T-helper 22 cell (primary cell): Measurements from ENCODE around the gene ANKH.
"Not testable (repeated sequence)": the region's sequence is repeated elsewhere in the genome, so short reads cannot be mapped to it uniquely, and the experiment has no call there.

ENCODE experiments used
- DNase-seq: peaks from one replicate; pipeline ENCODE4 v3.0.0-alpha.2; 2020; ENCODE audit warnings: low read depth

ANKH gene

DNA sequence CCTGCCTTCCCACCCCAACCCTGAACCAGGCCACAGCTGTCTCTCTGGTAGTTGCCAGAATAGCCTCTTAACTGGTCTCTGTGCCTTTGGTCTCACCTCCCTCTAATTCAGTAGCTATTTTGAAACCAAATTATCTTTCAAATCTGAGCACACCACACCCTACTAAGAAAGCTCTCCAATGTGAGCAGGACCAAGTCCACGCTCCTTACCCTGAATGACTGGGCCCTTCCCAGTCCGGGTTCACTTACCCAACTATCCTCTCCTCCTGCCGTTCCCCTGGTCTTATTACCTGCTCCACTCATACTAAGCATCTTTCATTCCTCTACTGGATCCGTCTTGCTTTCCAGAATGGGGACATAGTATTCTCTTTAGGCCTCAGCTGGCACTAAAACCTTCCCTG lies 16.8 kb downstream of the ANKH start:
- no peak for DNase-seq

DNA sequence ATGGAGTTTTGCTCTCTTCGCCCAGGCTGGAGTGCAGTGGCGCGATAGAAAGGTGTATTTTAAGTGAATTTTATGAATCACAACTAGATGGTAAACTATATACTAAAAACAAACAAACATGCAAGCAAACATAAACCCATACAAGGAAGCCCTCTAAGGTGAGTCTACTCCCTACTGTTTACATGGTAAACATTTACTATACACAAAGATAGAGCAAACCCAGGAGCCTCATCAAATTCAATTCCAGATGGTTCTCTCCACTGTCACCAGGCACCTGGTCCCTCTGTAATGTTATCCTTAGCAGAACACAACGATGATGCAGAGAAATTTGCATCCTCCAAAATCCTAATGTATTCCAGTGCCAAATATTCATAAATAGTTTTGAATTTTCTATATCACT lies 17.9 kb downstream of the ANKH start:
- DNase-seq = no peak

DNA sequence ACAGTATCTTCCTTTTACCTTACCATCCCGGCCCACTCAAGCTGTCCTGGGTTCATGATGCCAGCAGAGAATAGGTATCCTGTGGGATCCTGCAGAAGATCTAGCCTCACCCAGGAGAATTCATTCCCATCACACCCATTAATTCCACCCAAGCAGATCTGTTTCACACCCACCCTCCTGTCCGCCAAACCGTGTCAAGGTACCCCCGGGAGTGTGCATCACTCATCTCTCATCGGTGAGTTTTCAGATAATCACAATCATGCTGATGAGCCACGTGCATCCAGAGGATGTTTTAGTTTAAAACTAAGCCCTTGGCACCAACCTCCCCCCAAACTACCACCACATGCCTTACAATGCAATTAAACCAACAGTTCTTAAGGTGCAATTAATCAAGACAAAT lies 18.8 kb downstream of the ANKH start:
- DNase-seq = no peak

DNA sequence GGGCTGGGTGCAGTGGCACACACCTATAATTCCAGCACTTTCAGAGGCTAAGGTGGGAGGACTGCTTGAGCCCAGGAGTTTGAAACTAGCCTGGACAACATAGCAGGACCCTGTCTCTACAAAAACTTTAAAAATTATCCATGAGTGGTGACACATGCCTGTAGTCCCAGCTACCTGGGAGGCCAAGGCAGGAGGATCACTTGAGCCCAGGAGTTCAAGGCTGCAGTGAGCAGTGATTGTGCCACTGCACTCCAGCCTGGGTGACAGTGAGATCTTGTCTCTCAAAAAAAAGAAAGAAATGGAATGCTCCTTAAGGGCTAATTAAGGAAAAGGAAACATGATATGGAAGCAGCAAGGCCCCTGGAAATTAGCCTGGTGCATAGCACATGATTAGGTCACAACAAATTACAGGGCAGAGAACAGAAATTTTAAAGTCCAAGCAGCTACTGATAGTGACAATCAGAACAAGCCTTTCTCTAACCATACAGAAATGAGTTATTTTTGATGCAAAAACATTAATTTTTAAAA lies 19.5 kb downstream of the ANKH start:
- DNase-seq = no peak

DNA sequence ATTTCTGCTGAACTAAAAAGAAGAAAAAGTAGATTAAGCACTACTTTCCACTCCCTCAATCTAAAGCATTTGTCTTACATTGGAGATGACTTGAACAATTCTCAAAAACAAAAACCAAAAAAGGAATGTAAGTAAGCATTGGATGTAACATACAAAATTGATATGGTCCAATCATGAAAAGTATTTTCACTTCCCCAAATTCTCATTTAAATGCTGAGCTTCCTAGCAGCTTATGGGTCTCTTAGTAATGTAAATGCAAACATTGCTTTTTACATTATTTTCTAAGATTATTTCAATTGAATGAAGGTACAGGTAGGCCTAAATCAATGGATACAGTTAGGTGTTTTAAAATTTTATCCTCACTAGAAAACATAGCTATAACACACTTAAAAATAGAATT lies 20.0 kb downstream of the ANKH start:
- DNase-seq = no peak

DNA sequence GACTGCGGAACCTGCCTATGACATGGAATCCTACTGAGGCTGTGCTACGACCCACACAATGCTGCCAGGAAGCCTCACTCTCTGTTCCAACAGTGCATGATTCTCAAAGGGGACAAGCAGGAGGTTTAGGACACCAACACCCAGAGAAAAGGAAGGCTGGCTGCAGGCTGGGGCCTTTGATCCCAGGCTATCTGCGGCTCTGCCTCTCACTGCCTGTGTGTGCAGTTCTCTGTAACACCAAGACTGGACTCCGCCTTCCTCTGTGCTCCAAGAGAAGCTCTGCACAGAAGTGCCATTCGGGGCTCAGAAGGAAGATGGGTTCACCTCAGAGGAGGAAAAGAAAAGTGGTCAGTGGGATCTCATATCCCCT lies 20.5 kb downstream of the ANKH start:
- DNase-seq = no peak

DNA sequence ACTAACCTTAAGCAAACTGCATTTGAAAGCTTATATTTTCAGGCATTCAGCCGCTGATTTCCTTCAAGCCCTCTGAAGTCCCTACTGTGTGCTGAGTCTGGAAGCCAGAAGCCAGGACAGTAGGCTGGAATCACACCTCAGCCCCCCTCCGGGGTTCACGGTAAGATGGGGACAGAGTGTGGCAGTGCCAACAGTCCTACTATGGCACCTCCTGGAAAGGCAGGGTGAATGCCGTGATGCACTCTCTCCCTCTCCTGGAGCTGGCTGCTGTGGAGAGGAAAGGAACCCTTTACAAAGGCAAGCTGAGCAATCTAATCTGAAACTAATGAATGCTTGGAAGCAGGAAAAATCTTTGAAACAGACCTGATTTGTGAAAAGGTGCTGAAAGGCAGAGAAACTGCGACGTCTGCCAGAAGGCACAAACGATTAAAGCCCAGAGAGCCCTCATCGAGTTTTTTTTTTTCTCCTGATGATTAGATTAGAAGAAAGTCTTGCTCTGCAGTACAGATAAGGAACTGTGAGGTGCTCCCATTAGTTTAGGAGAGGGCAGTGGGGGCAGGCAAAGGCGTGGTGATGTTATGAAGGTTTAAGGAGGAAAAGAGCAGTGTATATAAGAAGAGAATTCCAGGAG lies 21.0 kb downstream of the ANKH start:
- DNase-seq = no peak

DNA sequence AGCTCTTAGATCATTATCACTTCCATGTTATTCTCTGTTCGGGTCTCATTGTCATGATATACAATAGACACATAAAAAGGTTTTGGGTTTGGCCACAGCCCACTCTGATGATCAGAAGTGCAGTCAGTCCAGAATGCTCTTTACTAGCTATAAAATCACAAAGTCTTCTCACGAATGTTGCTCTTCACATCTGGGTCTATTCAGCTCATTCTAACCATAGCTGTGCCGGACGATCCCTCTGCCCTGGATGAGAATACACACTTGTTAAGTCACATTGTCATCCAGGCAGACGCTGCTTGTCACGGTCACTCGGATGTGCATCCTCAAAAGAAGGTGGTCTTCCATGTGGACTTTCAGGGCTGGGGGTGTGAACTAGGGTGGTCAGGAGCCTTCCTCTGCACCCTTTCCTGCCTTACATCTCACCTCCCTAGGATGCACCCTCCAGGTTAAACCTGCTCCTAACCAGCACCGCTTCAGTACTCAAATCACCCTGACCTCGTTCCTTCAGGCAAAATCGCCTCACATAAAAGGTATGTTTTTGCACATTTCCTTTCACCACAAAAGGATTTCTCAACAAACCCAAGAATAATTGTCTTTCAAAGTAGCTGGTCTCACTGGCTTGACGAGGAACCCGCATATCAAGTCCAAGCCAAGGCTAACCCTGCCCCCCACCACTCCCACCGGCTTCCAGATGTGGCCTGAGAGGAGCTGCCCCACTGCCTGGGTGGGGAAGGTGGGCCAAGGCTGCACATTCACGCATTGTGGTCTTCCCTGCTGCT lies 21.9 kb downstream of the ANKH start:
- DNase-seq = no peak

DNA sequence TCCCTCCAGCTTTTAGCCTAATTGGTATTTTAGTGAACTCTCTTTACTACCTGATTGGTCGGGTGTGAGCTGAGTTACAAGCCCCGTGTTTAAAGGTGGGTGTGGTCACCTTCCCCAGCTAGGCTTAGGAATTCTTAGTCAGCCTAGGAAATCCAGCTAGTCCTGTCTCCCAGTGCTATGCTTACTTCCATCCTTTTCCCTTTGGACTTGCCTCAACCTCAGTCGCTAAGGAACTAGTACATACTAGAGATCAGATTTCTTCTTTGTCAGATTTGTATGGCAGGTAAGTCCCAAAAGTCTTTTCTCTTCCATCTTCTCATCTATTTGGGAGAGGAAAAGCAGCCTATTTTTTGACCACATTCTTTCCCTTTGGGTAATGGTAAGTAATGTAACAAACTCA lies 22.6 kb downstream of the ANKH start:
- not testable (repeated sequence) for DNase-seq

DNA sequence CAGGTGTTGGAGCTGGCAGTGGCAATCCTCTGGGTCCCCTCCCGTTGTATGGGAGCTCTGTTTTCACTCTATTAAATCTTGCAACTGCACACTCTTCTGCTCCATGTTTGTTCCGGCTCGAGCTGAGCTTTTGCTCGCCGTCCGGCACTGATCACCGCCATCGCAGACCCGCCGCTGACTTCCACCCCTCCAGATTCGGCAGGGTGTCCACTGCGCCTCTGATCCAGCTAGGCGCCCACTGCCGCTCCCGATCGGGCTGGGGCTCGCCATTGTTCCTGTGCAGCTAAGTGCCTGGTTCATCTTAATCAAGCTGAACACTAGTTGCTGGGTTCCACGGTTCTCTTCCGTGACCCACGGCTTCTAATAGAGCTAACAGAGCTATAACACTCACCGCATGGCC lies 23.2 kb downstream of the ANKH start:
- DNase-seq = no peak

- DNase-seq = no peak
Observed at GRCh38 chr5:14847471-14847870, 24.1 kb downstream of the ANKH start.

DNA sequence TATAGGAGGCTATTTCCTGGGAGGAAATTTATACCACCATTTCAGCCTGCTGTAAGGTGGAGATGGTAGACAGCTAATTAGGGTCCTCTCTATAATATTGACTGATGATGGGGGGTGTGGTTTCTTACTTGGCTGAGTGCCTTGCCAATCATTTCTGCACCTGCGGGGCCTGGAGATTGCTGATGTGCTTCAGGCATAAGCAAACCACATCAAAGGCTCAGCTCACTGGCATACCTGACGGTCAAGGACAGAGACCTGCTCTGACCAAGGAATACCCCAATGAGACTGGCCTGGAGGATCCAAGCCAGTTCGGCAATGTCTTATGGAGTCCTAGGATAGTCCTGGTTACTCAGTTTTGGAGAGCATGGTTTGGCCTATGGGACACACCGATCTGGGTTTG lies 29.5 kb downstream of the ANKH start:
- DNase-seq = no peak

DNA sequence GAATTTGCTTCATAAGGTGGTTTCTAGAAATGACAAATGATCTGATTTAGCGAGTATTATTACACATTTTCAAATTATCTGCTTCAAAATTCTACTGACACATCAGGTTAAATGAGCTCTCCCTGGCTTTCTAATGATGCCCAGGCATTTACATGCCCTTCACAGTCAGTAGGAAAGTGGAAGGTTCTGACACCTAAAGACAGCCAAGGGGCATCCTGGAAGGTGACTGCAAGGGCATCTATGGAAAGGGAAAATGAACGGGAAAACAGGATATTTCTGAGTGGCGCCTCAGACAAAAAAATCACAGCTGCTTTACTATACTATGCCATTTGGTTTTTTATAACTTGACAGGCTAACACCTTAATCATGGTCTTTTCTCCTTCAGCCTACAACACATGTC lies 31.0 kb downstream of the ANKH start:
- DNase-seq = no peak

DNA sequence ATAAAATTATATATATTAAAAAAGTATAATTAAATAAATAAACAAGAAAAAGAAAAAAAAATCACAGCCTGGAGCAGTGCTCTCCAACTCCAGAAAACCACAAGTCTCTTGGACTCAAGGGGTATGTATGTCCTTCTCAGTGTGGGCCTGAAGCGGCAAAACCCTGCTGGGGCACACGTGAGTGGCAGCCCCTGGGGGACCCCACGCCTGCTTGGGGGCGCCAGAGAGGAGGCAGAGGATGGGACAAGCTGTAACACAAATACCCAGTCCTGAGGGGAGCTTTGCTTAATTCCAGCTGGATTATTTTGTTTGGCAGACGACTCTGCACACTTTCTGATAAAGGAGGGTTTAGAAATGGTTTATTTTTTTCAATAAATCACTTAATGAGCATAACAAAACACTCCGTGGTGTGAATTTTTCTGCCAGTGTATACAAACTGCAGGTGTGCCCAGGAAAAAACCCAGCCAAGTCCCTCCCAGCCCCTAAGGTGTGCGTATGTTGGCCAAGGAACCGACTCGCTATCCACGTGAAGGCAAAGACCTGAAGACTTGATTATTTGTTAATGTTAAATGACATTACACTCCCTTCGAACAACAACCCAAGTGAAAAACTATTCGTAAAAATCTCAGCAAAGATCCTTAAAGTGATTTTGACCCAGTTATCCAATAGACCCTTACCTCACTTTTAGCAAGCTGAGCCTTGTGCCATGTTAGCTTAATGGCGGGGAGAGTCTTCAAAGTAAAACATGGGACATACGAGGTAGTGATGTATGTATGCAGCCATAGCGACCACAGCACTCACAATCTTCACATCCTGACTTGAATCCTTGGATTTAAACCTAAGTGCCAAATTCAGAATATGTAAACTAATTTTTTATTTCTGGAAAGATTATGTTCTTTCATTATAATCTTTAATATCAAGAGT lies 32.9 kb downstream of the ANKH start:
- no peak for DNase-seq

GRCh38 chr5:14837423-14838122 lies 34.0 kb downstream of the ANKH start:
- DNase-seq = not testable (repeated sequence)

DNA sequence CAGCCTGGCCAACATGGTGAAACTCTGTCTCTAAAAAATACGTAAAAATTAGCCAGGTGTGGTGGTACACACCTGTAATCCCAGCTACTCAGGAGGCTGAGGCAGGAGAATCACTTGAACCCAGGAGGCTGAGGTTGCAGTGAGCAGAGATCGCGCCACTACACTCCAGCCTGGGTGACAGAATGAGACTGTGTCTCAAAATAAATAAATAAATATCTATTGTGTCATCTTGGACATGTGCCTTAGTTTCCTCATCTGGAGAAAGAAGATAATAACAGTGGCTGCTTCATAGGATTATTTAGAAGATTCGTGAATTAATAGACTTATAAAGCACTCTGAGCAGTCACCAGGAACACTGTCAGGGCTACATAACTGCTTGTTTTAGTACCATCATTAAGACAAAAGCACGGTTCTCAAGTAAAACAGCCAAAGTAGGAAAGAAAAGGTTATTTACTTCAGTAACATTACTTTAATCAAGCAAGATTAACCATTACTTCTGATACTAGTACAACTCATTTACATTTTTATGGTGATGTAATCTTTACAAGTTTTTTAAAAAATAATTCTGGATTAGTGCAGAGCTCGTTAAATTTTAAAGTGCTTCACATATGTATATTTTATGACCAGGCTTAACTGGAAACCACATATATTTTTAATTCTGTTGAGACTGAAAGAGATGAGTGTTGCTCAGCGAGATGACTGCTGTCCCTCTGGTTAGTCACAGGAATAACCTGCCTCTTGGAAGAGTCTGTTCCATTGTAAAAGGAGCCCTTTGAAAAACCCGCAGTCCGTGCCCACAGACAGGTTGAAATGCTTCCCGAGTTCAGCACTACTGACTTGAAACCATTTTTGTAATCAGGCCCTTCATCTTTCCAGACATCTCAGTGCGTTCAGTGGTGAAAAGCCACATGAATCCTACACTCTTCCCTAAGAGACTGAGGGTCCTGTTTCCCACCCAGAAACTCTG lies 36.7 kb downstream of the ANKH start:
- DNase-seq = no peak

DNA sequence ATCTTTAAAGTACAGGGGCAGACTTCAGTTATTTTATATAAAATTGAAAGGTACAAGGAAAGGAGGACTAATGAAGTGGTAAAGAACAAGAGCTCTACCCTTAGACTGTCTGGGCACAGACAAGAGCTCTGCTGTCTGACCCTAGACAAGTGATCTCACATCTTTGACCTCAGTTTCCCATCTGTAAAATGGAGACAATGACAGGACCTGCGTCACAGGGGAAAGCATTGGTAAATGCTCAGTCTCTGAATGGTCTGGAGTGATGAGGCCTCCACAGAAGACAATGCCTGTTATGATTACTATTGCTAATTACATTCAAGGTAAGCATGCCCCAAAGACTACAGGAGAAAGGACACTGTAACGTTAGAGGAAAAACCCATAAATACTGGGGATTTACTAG lies 37.5 kb downstream of the ANKH start:
- no peak for DNase-seq

GRCh38 chr5:14831006-14831338 lies 40.6 kb downstream of the ANKH start:
- no peak for DNase-seq

DNA sequence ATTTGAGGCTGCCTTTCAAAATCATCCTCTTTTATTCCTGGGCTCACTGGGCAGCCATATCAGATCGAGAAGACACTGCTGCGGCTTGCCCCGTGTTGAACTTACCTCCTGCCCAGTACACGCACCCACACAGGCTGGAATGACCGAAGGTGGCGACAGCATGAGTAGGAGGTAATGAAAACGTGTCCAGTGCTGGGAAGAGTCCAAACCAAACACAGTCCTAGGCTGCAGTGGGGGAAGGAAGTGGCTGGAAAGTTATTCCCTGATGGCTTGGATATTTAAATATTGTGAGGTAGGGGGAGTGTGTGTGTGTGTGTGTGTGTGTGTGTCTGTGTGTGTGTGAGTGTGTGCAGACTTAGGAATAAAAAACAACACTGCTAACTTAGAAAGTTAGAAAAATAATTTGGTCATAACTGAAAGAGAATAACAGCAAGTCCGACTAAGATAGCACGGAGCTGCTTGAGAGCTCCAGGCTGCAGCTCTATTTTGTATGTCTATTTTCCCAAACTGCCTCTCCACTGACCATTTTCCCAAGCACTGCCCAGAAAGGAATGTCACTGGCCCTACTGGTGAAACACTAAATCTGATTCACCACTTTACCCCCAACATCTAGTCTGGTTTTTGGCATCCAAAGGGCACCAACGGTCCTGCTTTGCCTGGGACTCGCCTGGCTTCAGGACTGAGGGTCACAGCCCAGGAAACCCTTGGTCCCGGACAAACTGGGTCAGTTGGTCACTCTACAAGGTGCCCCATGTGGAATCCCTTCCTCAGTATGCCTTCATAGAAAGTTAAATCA lies 41.2 kb downstream of the ANKH start:
- no peak for DNase-seq

- no peak for DNase-seq
Observed at GRCh38 chr5:14829396-14829795, 42.2 kb downstream of the ANKH start.
